Loucy (cell line): ENCODE results near the gene MGRN1.

Experiments
- H2AFZ ChIP-seq: fragments of 200-600 bp; sonication (generic); 2 replicates; pipeline ENCODE4 v1.6.0; 2016; ENCODE audit warnings: antibody characterized with exemption, mild to moderate bottlenecking, low read length, moderate library complexity
- H3F3A ChIP-seq: fragments of 200-600 bp; 2 replicates; pipeline ENCODE4 v1.6.0; 2016; ENCODE audit warnings: antibody characterized with exemption, low read depth, mild to moderate bottlenecking
- H3K27me3 ChIP-seq: fragments of 200-600 bp; sonication (generic); 2 replicates; pipeline ENCODE4 v1.6.1; 2014; ENCODE audit warnings: low read length, mild to moderate bottlenecking; ENCODE audit not compliant: insufficient read depth, poor library complexity, severe bottlenecking
- H3K36me3 ChIP-seq: fragments of 200-600 bp; sonication (generic); 2 replicates; pipeline ENCODE4 v1.6.1; 2016; ENCODE audit warnings: low read length; ENCODE audit not compliant: insufficient read depth
- H3K4me1 ChIP-seq: fragments of 200-600 bp; sonication (generic); 2 replicates; pipeline ENCODE4 v1.5.1; 2014; ENCODE audit warnings: low read length, mild to moderate bottlenecking; ENCODE audit not compliant: insufficient read depth, poor library complexity, severe bottlenecking
- H3K4me2 ChIP-seq: fragments of 200-600 bp; sonication (generic); 2 replicates; pipeline ENCODE4 v1.6.0; 2014; ENCODE audit warnings: antibody characterized with exemption, low read length, low read depth, mild to moderate bottlenecking; ENCODE audit not compliant: poor library complexity, severe bottlenecking
- H3K4me3 ChIP-seq: fragments of 200-600 bp; sonication (generic); 2 replicates; pipeline ENCODE4 v1.5.1; 2014; ENCODE audit warnings: low read length, mild to moderate bottlenecking, mixed read lengths; ENCODE audit not compliant: poor library complexity, severe bottlenecking
- H3K79me2 ChIP-seq: fragments of 200-600 bp; sonication (generic); 2 replicates; pipeline ENCODE4 v1.6.1; 2014; ENCODE audit warnings: low read length; ENCODE audit not compliant: insufficient read depth
- H3K9ac ChIP-seq: fragments of 200-600 bp; sonication (generic); 2 replicates; pipeline ENCODE4 v1.6.0; 2014; ENCODE audit warnings: mild to moderate bottlenecking, low read depth, low read length, moderate library complexity; ENCODE audit not compliant: poor library complexity, severe bottlenecking
- H3K9me2 ChIP-seq: fragments of 200-600 bp; sonication (generic); replicated peaks from 2 replicates; pipeline ENCODE4 v1.6.1; 2016; ENCODE audit warnings: low read depth, low read length, mixed read lengths
- H3K9me3 ChIP-seq: fragments of 200-600 bp; sonication (generic); 2 replicates; pipeline ENCODE4 v1.6.1; 2014; ENCODE audit warnings: mild to moderate bottlenecking, antibody characterized with exemption, low read length, low read depth; ENCODE audit not compliant: insufficient read depth
- H4K20me1 ChIP-seq: fragments of 200-600 bp; sonication (generic); 2 replicates; pipeline ENCODE4 v1.6.0; 2014; ENCODE audit warnings: antibody characterized with exemption, low read length, mild to moderate bottlenecking; ENCODE audit not compliant: insufficient read depth, poor library complexity, severe bottlenecking
- CTCF ChIP-seq: fragments of 200-600 bp; sonication (generic); conservative IDR thresholded peaks from 2 replicates; pipeline ENCODE4 v1.5.1; 2014; ENCODE audit warnings: mild to moderate bottlenecking, antibody characterized with exemption, low read length
- EZH2phosphoT487 ChIP-seq: fragments of 200-600 bp; IDR thresholded peaks from 2 replicates; pipeline ENCODE4 v1.6.1; 2018; ENCODE audit warnings: antibody characterized with exemption, mild to moderate bottlenecking, moderate library complexity, borderline replicate concordance

MGRN1 gene

GRCh38 chr16:4704491-4704890, 79.9 kb downstream of the MGRN1 start:
- no peak overlapping the region for H3K4me3 ChIP-seq
- TF ChIP-seq CTCF (no peak), EZH2phosphoT487 (no peak)
- H3F3A ChIP-seq: no peaks in the 10 kb centered on the region
- H3K4me1 ChIP-seq: no peaks in the 10 kb centered on the region
- no peaks in the 10 kb centered on the region for H4K20me1 ChIP-seq
- H3K79me2 ChIP-seq: no peaks in the 10 kb centered on the region
- no peak overlapping the region for H2AFZ ChIP-seq
- no peaks in the 10 kb centered on the region for H3K9me3 ChIP-seq
- H3K9ac ChIP-seq: no peak overlapping the region
- H3K36me3 ChIP-seq: no peaks in the 10 kb centered on the region
- H3K4me2 ChIP-seq: no peak overlapping the region
- no peaks in the 10 kb centered on the region for H3K27me3 ChIP-seq
- no peaks in the 10 kb centered on the region for H3K9me2 ChIP-seq

GRCh38 chr16:4704913-4705312, 80.3 kb downstream of the MGRN1 start:
- no peaks in the 10 kb centered on the region for H3F3A ChIP-seq
- H3K36me3 ChIP-seq: peaks cover 2% of the 10 kb centered on the region; the same call in 1 of the 2 replicates
- no peak for TF ChIP-seq CTCF
- no peak for TF ChIP-seq EZH2phosphoT487
- no peaks in the 10 kb centered on the region for H4K20me1 ChIP-seq
- H3K79me2 ChIP-seq: no peaks in the 10 kb centered on the region
- no peaks in the 10 kb centered on the region for H3K27me3 ChIP-seq
- H3K9me3 ChIP-seq: no peaks in the 10 kb centered on the region
- no peak overlapping the region for H3K4me2 ChIP-seq
- no peaks in the 10 kb centered on the region for H3K9me2 ChIP-seq
- H3K9ac ChIP-seq: no peak overlapping the region
- H3K4me1 ChIP-seq: no peaks in the 10 kb centered on the region
- no peak overlapping the region for H3K4me3 ChIP-seq
- no peak overlapping the region for H2AFZ ChIP-seq

- Histone ChIP-seq H4K20me1 (no peaks in the 10 kb centered on the region), H3K4me1 (no peaks in the 10 kb centered on the region), H3F3A (no peaks in the 10 kb centered on the region), H3K36me3 (peaks cover 8% of the 10 kb centered on the region; the same call in 1 of the 2 replicates), H3K9me2 (no peaks in the 10 kb centered on the region), H3K9ac (no peak overlapping the region), H3K4me3 (no peak overlapping the region), H3K9me3 (no peaks in the 10 kb centered on the region), H3K4me2 (no peak overlapping the region), H3K27me3 (no peaks in the 10 kb centered on the region), H2AFZ (no peak overlapping the region), H3K79me2 (no peaks in the 10 kb centered on the region)
- no peak for TF ChIP-seq CTCF
- no peak for TF ChIP-seq EZH2phosphoT487
Observed at GRCh38 chr16:4706871-4707270, 82.2 kb downstream of the MGRN1 start.
